Peyer's patch (tissue), 4 donors: ENCODE results near the gene ANKFY1.

Source experiments
- POLR2A ChIP-seq, 2 donors: fragments of 450-650 bp; IDR thresholded peaks; one replicate each; pipeline ENCODE4 v1.5.1; 2017; ENCODE audit warnings: antibody characterized with exemption in 2 of 2, mild to moderate bottlenecking in 2 of 2, moderate library complexity in 2 of 2
- TF ChIP-seq, protein P1 (sequence below), 6 experiments: fragments of 450-650 bp in 4 of 6; fragments of 200-600 bp in 2 of 6; sonication (generic) in 1 of 6; IDR thresholded peaks; one replicate each; pipeline ENCODE4 v1.5.1; 2017 to 2019; ENCODE audit warnings: antibody characterized with exemption in 6 of 6, mild to moderate bottlenecking in 3 of 6, moderate library complexity in 1 of 6

DNA sequence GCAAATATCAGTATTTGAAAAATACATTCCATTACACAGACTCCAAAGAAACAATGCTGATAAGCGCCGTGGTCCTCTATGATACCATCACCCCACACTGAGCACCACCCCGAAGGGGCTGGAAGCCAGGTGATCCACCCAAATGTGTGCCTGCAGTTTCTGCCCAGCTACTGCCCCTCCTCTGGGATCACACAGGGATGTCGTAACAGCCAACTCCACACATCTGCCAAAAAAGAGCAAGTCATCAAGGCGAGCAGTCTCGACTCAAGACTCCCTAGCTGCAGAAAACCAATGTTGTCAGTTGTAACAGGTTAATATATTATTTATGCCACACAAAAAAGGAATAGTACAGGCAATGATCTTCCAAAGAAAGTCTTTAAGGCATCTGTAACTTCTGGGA lies 99.8 kb downstream of the ANKFY1 start:
- TF ChIP-seq, protein P1, sequence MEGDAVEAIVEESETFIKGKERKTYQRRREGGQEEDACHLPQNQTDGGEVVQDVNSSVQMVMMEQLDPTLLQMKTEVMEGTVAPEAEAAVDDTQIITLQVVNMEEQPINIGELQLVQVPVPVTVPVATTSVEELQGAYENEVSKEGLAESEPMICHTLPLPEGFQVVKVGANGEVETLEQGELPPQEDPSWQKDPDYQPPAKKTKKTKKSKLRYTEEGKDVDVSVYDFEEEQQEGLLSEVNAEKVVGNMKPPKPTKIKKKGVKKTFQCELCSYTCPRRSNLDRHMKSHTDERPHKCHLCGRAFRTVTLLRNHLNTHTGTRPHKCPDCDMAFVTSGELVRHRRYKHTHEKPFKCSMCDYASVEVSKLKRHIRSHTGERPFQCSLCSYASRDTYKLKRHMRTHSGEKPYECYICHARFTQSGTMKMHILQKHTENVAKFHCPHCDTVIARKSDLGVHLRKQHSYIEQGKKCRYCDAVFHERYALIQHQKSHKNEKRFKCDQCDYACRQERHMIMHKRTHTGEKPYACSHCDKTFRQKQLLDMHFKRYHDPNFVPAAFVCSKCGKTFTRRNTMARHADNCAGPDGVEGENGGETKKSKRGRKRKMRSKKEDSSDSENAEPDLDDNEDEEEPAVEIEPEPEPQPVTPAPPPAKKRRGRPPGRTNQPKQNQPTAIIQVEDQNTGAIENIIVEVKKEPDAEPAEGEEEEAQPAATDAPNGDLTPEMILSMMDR (IDR thresholded peaks at IDR 0.05), result no peak
- TF ChIP-seq POLR2A (IDR thresholded peaks at IDR 0.05), result no peak
